AG20443 (cell line): ENCODE measurements around the gene C9.
"Not testable (repeated sequence)": the region's sequence is repeated elsewhere in the genome, so short reads cannot be mapped to it uniquely, and the experiment has no call there.

ENCODE experiments used
- DNase-seq: peaks from one replicate; pipeline ENCODE4 v3.0.0; 2012; ENCODE audit warnings: low spot score, mixed read lengths

Gene C9

DNA sequence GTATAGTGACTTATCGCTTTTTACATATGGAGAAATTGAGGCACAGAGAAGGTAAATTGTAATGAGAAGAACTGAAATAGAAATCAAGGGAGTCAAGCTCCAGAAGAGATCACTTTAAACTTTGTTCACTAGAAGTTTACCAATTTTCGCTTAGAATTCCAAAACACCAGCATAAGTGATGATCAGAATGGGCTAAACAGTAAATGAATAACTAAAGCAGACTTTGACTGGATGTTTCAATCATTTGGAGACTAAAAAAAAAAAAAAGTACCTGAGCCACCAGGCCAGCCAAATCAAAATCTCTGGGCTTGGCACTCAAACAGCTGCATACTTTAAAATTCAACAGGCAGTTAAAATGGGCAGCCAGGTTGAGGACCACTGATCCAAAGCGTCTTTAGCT is 106.7 kb downstream of the C9 start:
- DNase-seq: no peak

DNA sequence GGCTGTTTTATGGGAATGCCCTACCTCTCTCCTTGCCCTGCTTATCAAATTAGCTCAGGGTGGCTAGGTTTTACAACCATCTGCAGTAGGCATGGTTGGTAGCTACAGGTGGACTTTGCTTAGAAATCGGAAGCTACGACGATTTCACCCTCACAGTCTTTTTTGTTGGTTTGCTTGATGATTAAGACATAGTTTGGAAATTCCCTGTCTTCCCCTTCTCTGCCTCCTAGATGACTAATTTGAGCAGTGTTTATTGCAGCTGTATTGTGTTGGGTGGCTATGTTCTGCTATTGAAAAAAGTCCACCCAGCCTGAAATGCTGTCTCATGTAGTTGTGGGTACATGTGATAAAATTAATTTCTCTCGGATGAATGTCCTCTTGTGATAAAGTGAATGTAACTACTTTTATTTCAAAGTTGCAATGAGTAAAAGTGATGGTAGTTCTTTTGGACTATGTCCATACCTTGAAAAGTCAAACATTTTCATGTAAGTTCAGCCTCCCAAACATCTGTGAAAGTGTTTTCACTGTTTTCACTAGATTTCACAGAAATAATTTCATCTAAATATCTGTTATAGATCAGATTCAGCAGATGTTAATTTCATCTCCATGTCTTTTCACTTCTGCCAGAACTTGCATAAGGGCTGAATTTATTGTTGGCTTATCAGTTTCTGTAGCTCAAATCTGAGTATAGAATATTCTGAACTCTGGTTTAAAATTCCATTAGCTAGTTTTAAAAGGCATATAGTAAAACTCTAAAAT is 107.6 kb downstream of the C9 start:
- peak; percentile 75 for DNase-seq

DNA sequence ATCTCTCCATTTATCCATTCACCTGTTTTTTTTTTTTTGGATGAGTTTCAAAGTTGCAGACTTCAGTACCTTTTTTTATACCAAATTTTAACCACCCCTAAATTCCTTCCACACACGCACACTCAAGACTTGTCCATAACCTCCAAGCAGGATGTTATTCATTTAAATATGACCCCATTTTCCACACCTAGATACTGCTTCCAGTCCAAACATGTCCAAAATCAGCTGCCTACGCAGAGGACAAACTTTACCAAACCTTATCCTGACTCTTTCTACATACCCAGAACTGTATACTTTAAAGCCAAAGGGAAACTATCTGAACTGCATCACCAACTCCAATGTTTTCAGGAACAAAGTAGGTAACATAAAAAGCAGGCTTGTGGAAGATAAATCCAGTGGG is 108.9 kb downstream of the C9 start:
- no peak for DNase-seq

DNA sequence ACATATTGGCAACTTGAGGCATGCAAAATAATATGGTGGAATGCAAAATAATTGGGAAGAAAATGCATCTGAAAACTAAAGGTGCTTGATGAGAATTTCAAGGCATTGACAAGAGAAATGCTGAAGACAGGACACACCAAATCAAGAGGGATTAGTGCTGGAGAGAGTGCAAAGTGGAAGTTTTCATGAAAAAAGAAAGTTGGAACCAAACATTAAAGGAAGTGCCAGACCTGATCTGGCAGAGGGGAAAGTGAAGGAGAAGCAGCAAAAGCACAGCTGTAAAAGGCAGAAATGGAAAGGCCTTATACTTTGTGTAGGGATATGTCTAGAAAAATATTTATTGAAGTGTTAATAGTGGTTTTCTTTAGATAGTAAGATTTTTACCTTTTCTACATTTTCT is 109.6 kb downstream of the C9 start:
- no peak for DNase-seq

DNA sequence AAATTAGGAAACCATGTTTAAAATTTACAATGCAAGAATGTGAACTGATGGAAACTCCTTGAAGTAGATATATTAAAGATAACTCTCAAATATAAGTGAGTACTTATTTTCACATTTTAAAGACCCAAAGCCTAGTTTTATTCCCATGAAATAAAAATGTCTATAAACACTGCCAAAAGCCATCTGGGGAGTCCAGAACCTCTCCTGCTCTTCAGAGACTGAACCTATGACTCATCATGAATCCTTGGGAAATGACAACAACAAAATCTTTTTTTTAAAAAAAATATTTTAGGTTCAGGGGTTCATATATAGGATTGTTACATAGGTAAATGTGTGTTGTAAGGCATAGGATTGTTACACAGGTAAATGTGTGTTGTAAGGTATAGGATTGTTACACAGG is 111.1 kb downstream of the C9 start:
- DNase-seq: peak; percentile 52

DNA sequence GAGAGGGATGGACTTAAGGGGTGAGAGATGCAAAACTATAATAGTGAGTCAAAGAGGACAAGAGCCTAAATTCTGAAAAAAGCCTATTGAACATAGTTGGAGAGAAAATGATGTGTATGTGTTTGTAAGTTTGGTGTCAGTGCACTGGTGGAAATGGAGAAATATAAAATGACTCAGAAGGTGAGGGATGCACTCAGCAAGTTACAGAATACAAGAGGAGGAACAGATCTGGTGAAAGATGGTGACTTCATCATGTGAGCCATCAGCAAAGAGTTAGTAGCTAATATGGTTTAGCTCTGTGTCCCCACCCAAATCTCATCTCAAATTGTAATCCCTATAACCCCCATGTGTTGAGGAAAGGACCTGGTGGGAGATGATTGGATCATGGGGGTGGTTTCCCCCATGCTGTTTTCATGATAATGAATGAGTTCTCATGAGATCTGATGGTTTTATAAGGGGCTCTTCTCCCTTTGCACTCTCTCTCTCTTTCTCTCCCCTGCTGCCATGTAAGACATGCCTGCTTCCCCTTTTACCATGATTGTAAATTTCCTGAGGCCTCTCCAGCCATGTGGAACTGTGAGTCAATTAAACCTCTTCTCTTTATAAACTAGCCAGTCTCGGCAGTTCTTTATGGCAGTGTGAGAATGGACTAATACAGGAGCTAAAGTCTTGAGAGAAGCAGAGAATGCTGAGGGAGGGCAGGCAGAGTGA is 114.6 kb downstream of the C9 start:
- no peak for DNase-seq

DNA sequence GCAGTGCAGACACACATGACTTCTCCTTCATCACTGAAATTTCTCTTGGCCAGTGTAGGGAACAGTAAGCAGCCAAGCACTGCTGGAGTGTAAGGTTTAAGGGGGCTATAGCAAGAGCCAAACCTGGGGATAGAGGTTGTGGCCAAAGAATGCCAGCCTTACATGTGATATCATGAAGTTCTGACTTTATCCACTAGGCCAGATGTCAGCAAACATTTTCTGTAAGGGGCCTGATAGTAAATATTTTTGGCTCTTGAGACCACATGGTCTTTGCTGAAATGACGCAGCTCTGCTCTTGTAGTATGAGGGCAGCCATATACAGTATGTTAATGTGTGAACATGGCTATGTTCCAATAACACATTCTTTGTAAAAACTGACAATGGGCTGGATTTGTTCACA is 115.2 kb downstream of the C9 start:
- no peak for DNase-seq

DNA sequence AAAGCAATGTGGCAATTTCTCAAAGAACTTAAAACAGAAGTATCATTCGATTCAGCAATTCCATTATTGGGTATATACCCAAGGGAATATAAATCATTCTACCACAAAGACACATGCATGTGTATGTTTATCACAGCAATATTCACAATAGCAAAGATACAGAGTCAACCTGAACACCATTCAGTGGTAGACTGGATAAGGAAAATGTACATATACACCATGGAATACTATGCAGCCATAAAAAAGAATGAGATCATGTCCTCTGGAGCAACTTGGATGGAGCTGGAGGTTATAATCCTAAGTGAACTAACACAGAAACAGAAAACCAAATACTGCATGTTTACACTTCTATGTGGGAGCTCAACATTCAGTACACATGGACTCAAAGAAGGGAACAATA is 123.5 kb downstream of the C9 start:
- no peak for DNase-seq

DNA sequence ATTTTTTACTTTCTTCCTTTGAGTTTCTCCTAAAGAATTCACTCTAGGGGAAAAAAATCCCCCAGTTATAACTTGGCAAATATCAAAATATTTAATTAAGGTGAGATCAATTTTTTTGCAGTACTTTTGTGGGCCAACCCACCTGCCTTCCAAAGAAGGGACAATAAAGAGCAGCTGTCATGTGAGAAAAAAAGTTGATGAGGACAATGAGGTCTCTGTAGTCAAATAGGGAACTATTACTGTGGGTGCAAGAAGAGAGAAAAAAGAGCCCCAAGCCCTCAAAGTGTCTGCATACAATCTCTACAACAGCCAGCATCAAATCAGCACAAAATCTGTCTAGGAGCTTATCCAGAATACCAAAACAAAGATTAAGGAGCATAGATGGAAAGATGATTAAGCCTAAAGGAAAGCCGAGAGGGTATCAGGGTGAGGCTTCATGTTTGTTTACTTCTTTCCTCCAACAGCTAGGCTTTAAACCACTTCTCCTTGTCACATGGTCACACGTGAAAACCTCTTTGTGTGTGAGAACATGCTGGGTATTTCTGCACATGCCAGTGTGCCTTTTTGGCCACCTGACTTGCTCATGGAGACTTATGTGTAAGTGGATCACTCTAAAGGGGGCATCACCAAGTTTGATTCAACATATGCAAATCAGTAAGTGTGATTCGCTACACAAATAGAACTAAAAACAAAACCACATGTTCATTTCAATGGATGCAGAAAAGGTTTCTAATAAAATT is 125.8 kb downstream of the C9 start:
- DNase-seq: no peak

DNA sequence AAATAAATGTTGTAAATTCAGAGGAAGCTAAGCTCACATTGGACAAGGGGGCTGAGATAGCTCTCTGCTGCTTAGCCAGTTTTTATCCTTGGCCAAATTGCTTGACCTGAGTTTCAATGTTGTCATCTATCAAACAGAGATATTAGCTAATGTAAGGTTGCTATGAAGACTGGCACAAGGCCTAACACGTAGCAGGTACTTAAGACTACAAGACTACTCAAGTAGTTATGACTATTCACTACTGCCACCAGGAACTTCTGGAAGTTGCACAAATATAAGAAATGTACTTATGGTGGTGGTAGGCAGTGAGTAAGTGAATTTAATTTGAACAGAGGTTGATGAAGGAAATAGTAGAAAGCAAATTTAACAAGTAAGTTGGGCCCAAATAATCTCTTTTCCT is 127.6 kb downstream of the C9 start:
- no peak for DNase-seq

DNA sequence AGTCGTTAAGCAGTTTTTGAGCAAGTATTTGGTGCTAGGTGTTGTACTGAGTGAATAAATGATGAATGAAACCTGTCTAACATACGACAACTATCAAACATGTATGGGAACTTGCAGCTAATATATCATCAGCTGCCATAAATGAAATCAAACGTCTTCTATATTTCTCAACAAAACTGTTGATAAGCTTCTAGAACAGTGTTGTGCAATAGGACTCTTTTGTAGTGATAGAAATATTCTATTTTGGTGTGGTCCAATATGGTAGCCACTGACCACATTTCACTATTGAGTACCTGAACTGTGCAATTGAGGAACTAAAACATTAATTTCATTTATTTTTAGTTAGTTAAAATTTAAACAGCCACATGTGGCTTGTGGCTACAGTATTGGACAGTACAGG is 128.6 kb downstream of the C9 start:
- DNase-seq: no peak

DNA sequence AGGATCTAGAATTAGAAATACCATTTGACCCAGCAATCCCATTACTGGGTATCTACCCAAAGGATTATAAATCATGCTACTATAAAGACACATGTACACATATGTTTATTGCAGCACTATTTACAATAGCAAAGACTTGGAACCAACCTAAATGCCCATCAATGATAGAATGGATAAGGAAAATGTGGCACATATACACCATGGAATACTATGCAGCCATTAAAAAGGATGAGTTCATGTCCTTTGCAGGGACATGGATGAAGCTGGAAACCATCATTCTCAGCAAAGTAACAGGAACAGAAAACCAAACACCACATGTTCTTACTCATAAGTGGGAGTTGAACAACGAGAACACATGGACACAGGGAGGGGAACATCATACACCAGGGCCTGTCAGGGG is 129.8 kb downstream of the C9 start:
- not testable (repeated sequence) for DNase-seq
